ENCODE data around the gene MDFIC. TPM values are rescaled to one million over a fixed set of nuclear protein-coding genes. Genes with fewer than 3 reads are reported as not detected.

Gene MDFIC
- polyA plus RNA-seq, 4 donors = 0.67 to 10.5 (median 4.9) TPM

DNA sequence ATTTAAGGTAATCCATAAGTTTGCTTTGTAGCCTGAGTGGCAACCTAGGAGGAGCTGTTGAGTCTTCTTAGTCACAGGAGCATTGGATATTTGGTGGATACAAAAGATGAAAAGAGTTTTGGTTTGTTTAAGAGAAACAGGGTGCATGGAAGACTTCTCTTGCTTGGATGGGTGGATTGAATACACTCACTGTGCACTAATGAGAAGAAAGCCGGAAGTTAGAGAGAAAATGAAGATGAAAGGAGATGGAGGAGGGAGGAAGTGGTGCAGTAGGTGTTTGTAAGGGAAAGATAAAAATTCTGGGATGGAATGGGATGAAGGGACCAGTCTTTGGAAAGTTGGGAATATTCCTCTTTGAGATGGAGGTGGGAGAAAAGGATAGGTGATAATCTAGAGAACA lies 7.7 kb downstream of the MDFIC start:
- Histone ChIP-seq H3K36me3 (ENCODE audit: control insufficient read depth in 3 of 3, insufficient read depth in 2 of 3, low read depth in 1 of 3, low read length in 3 of 3) (no peaks in the 10 kb centered on the region), H3K27me3 (ENCODE audit: control insufficient read depth in 3 of 3, insufficient read depth in 3 of 3, low read length in 3 of 3) (no peaks in the 10 kb centered on the region), H3K4me3 (ENCODE audit: low read depth in 1 of 3, low read length in 3 of 3) (no peak overlapping the region), H3K9me3 (ENCODE audit: control insufficient read depth in 2 of 2, insufficient read depth in 1 of 2, low read depth in 1 of 2, low read length in 1 of 2) (no peaks in the 10 kb centered on the region), H3K4me1 (ENCODE audit: control insufficient read depth in 3 of 3, insufficient read depth in 2 of 3, low read depth in 1 of 3, low read length in 2 of 3) (peaks cover 0 to 14% (median 0%) of the 10 kb centered on the region in 3 donors), H3K27ac (ENCODE audit: low read depth in 1 of 3, low read length in 2 of 3) (no peak overlapping the region)
- DNase-seq (no peak), FAIRE-seq (no peak)
- WGBS, 3 donors = 76 to 88% (median 84%) methylated on average over 1 of the region's 1 CpG

DNA sequence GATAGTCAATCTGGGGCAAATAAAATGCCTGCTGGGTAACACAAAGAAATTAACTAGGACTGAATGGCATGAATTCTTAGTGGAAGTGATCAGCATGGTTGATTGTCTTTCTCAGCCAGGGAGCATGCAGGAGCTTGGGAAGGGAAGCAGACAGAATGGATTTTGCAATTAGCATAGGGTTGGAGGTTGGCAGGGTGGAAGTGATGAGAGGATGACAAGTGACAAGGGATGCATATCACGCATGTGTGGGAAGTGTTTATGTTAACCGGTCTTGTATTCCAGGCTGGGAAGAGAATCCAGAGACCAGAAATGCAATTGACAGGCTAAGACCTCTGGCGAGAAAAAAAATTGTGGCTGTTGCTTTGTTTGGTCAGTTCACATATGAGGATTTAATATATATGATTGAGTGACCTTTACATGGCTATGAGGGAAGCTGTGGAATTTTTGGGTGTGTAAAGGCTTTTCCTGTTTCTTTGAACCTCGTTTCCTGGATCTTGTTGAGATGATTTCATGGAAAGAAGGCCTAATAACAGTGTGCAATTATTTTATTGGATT lies 8.3 kb downstream of the MDFIC start:
- no peaks in the 10 kb centered on the region for H3K36me3 ChIP-seq (ENCODE audit: control insufficient read depth in 3 of 3, insufficient read depth in 2 of 3, low read depth in 1 of 3, low read length in 3 of 3)
- H3K27ac ChIP-seq (ENCODE audit: low read depth in 1 of 3, low read length in 2 of 3) = peak overlapping the region in 2 of 3 donors; percentile 6 to 11
- FAIRE-seq = no peak
- no peak overlapping the region for H3K4me3 ChIP-seq (ENCODE audit: low read depth in 1 of 3, low read length in 3 of 3)
- 55 to 78% (median 64%) methylated on average over 4 of the region's 4 CpGs for WGBS, 3 donors
- H3K27me3 ChIP-seq (ENCODE audit: control insufficient read depth in 3 of 3, insufficient read depth in 3 of 3, low read length in 3 of 3) = no peaks in the 10 kb centered on the region
- no peak for DNase-seq
- H3K4me1 ChIP-seq (ENCODE audit: control insufficient read depth in 3 of 3, insufficient read depth in 2 of 3, low read depth in 1 of 3, low read length in 2 of 3) = peaks cover 0 to 14% (median 0%) of the 10 kb centered on the region in 3 donors
- no peaks in the 10 kb centered on the region for H3K9me3 ChIP-seq (ENCODE audit: control insufficient read depth in 2 of 2, insufficient read depth in 1 of 2, low read depth in 1 of 2, low read length in 1 of 2)

GRCh38 chr7:114930829-114931655 lies 9.1 kb downstream of the MDFIC start:
- H3K27ac ChIP-seq (ENCODE audit: low read depth in 1 of 3, low read length in 2 of 3) = peak overlapping the region in 2 of 3 donors; percentile 9 to 20
- no peaks in the 10 kb centered on the region for H3K9me3 ChIP-seq (ENCODE audit: control insufficient read depth in 2 of 2, insufficient read depth in 1 of 2, low read depth in 1 of 2, low read length in 1 of 2)
- H3K4me1 ChIP-seq (ENCODE audit: control insufficient read depth in 3 of 3, insufficient read depth in 2 of 3, low read depth in 1 of 3, low read length in 2 of 3) = peaks cover 0 to 13% (median 0%) of the 10 kb centered on the region in 3 donors
- FAIRE-seq (peak; percentile 5), DNase-seq (no peak)
- WGBS, 3 donors = 57 to 72% (median 65%) methylated on average over 6 of the region's 6 CpGs
- no peaks in the 10 kb centered on the region for H3K27me3 ChIP-seq (ENCODE audit: control insufficient read depth in 3 of 3, insufficient read depth in 3 of 3, low read length in 3 of 3)
- no peaks in the 10 kb centered on the region for H3K36me3 ChIP-seq (ENCODE audit: control insufficient read depth in 3 of 3, insufficient read depth in 2 of 3, low read depth in 1 of 3, low read length in 3 of 3)
- no peak overlapping the region for H3K4me3 ChIP-seq (ENCODE audit: low read depth in 1 of 3, low read length in 3 of 3)

DNA sequence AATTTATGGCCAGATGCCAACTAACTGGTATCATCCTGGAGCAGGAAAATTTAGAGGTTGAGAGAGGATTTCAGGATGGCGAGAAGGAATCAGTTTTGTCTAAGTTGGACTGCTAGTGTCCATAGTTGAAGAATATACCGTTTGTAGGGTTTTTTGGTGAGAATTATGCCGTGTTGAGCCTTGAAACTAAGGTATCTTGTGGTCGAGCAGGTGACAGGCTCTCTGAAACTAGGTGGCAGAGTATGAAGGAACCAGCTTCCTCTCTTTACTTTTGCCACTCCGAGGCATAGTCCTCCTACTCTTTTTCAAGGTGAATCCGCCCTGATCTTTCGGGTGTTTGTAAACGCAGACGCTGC lies 9.7 kb downstream of the MDFIC start:
- Histone ChIP-seq H3K27ac (ENCODE audit: low read depth in 1 of 3, low read length in 2 of 3) (peak overlapping the region in 2 of 3 donors; percentile 9 to 20), H3K4me1 (ENCODE audit: control insufficient read depth in 3 of 3, insufficient read depth in 2 of 3, low read depth in 1 of 3, low read length in 2 of 3) (peaks cover 0 to 10% (median 0%) of the 10 kb centered on the region in 3 donors), H3K27me3 (ENCODE audit: control insufficient read depth in 3 of 3, insufficient read depth in 3 of 3, low read length in 3 of 3) (no peaks in the 10 kb centered on the region), H3K4me3 (ENCODE audit: low read depth in 1 of 3, low read length in 3 of 3) (no peak overlapping the region), H3K9me3 (ENCODE audit: control insufficient read depth in 2 of 2, insufficient read depth in 1 of 2, low read depth in 1 of 2, low read length in 1 of 2) (no peaks in the 10 kb centered on the region), H3K36me3 (ENCODE audit: control insufficient read depth in 3 of 3, insufficient read depth in 2 of 3, low read depth in 1 of 3, low read length in 3 of 3) (no peaks in the 10 kb centered on the region)
- WGBS, 3 donors = 65 to 76% (median 67%) methylated on average over 9 of the region's 9 CpGs
- FAIRE-seq = no peak
- DNase-seq = peak in 1 of 2 donors; percentile 12

DNA sequence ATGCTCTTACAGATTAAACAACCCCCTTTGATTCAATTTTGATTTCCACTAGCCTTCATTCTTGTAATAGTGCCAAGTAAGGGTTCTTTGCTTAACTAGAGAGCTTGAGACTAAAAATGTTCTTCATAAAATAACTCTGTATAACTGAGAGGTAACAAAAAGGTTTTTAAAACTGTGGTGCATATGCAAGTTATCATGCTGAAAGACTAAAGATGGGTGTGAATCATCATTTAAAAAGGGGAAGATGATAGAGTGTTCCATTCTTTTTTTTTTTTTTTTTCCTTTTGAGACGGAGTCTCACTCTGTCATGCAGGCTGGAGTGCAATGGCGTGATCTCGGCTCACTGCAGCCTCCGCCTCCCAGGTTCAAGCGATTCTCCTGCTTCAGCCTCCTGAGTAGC lies 11.1 kb downstream of the MDFIC start:
- Histone ChIP-seq H3K27me3 (ENCODE audit: control insufficient read depth in 3 of 3, insufficient read depth in 3 of 3, low read length in 3 of 3) (no peaks in the 10 kb centered on the region), H3K36me3 (ENCODE audit: control insufficient read depth in 3 of 3, insufficient read depth in 2 of 3, low read depth in 1 of 3, low read length in 3 of 3) (no peaks in the 10 kb centered on the region), H3K4me1 (ENCODE audit: control insufficient read depth in 3 of 3, insufficient read depth in 2 of 3, low read depth in 1 of 3, low read length in 2 of 3) (peaks cover 0 to 10% (median 0%) of the 10 kb centered on the region in 3 donors), H3K9me3 (ENCODE audit: control insufficient read depth in 2 of 2, insufficient read depth in 1 of 2, low read depth in 1 of 2, low read length in 1 of 2) (no peaks in the 10 kb centered on the region), H3K27ac (ENCODE audit: low read depth in 1 of 3, low read length in 2 of 3) (no peak overlapping the region), H3K4me3 (ENCODE audit: low read depth in 1 of 3, low read length in 3 of 3) (no peak overlapping the region)
- FAIRE-seq (no peak), DNase-seq (no peak)
- 86 to 90% (median 89%) methylated on average over 5 of the region's 5 CpGs for WGBS, 3 donors

- 81 to 91% (median 89%) methylated on average over 5 of the region's 5 CpGs for WGBS, 3 donors
- H3K4me3 ChIP-seq (ENCODE audit: low read depth in 1 of 3, low read length in 3 of 3) = no peak overlapping the region
- FAIRE-seq (no peak), DNase-seq (no peak)
- H3K36me3 ChIP-seq (ENCODE audit: control insufficient read depth in 3 of 3, insufficient read depth in 2 of 3, low read depth in 1 of 3, low read length in 3 of 3) = no peaks in the 10 kb centered on the region
- H3K27me3 ChIP-seq (ENCODE audit: control insufficient read depth in 3 of 3, insufficient read depth in 3 of 3, low read length in 3 of 3) = no peaks in the 10 kb centered on the region
- H3K4me1 ChIP-seq (ENCODE audit: control insufficient read depth in 3 of 3, insufficient read depth in 2 of 3, low read depth in 1 of 3, low read length in 2 of 3) = peaks cover 0 to 4% (median 0%) of the 10 kb centered on the region in 3 donors
- H3K9me3 ChIP-seq (ENCODE audit: control insufficient read depth in 2 of 2, insufficient read depth in 1 of 2, low read depth in 1 of 2, low read length in 1 of 2) = no peaks in the 10 kb centered on the region
- H3K27ac ChIP-seq (ENCODE audit: low read depth in 1 of 3, low read length in 2 of 3) = no peak overlapping the region
These were observed 11.8 kb downstream of the MDFIC start for GRCh38 chr7:114933658-114934057.

- Histone ChIP-seq H3K4me1 (ENCODE audit: control insufficient read depth in 3 of 3, insufficient read depth in 2 of 3, low read depth in 1 of 3, low read length in 2 of 3) (peaks cover 0 to 3% (median 0%) of the 10 kb centered on the region in 3 donors), H3K9me3 (ENCODE audit: control insufficient read depth in 2 of 2, insufficient read depth in 1 of 2, low read depth in 1 of 2, low read length in 1 of 2) (no peaks in the 10 kb centered on the region), H3K27ac (ENCODE audit: low read depth in 1 of 3, low read length in 2 of 3) (no peak overlapping the region), H3K36me3 (ENCODE audit: control insufficient read depth in 3 of 3, insufficient read depth in 2 of 3, low read depth in 1 of 3, low read length in 3 of 3) (no peaks in the 10 kb centered on the region), H3K27me3 (ENCODE audit: control insufficient read depth in 3 of 3, insufficient read depth in 3 of 3, low read length in 3 of 3) (no peaks in the 10 kb centered on the region), H3K4me3 (ENCODE audit: low read depth in 1 of 3, low read length in 3 of 3) (no peak overlapping the region)
- no peak for DNase-seq
- 90 to 93% (median 90%) methylated on average over 1 of the region's 1 CpG for WGBS, 3 donors
- no peak for FAIRE-seq
These were observed 12.2 kb downstream of the MDFIC start for GRCh38 chr7:114934086-114934485.

DNA sequence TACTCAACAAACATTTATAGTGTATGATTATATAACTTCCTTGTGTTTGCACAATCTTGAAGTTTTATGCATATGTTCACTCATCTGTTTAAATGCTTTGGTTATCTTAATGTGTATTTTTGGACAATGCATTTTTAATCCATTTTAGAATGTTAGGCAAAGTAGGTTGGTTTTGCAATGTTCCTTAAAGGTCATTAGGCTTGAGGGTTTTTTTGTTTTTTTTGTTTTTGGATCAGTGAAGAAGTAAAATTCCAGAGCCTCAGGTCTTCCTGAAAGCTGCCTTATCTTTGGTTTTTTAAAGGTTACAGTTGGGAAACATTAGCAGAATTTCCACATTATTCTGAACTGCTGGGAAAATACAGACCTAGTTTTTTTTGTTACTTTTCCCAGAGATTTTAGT lies 12.8 kb downstream of the MDFIC start:
- no peak for FAIRE-seq

More for the DNA sequence above, 12.8 kb downstream of the MDFIC start:
- DNase-seq = no peak
- no peak overlapping the region for H3K4me3 ChIP-seq (ENCODE audit: low read depth in 1 of 3, low read length in 3 of 3)
- H3K36me3 ChIP-seq (ENCODE audit: control insufficient read depth in 3 of 3, insufficient read depth in 2 of 3, low read depth in 1 of 3, low read length in 3 of 3) = no peaks in the 10 kb centered on the region
- peaks cover 0 to 3% (median 0%) of the 10 kb centered on the region in 3 donors for H3K4me1 ChIP-seq (ENCODE audit: control insufficient read depth in 3 of 3, insufficient read depth in 2 of 3, low read depth in 1 of 3, low read length in 2 of 3)
- H3K27me3 ChIP-seq (ENCODE audit: control insufficient read depth in 3 of 3, insufficient read depth in 3 of 3, low read length in 3 of 3) = no peaks in the 10 kb centered on the region
- no peak overlapping the region for H3K27ac ChIP-seq (ENCODE audit: low read depth in 1 of 3, low read length in 2 of 3)
- H3K9me3 ChIP-seq (ENCODE audit: control insufficient read depth in 2 of 2, insufficient read depth in 1 of 2, low read depth in 1 of 2, low read length in 1 of 2) = no peaks in the 10 kb centered on the region

All from small intestine (tissue), 7 donors.